OCI-LY7 (cell line): ENCODE results near the gene FOXO3B.
"Not testable (repeated sequence)": the region's sequence is repeated elsewhere in the genome, so short reads cannot be mapped to it uniquely, and the experiment has no call there.

ENCODE experiments used
- CTCF ChIP-seq: fragments of 200-600 bp; sonication (generic); conservative IDR thresholded peaks from 2 replicates; pipeline ENCODE4 v1.5.1; 2014; ENCODE audit warnings: mild to moderate bottlenecking, antibody characterized with exemption, low read length, moderate library complexity, mixed read lengths
- EZH2phosphoT487 ChIP-seq: fragments of 200-600 bp; sonication (generic); IDR thresholded peaks from 2 replicates; pipeline ENCODE4 v1.6.1; 2018; ENCODE audit warnings: low read depth, borderline replicate concordance, mild to moderate bottlenecking, mixed run types, antibody characterized with exemption, low read length, moderate library complexity, mixed read lengths

- not testable (repeated sequence) for TF ChIP-seq CTCF, EZH2phosphoT487
These were observed 9.5 kb downstream of the FOXO3B start for GRCh38 chr17:18672395-18673227.
